Neutrophil (primary cell): ENCODE results near the gene EME2.

Experiments
- H3K27ac ChIP-seq: fragments of 200-600 bp; sonication (generic); 2 replicates; pipeline ENCODE4 v1.5.1; 2016; ENCODE audit warnings: mild to moderate bottlenecking, moderate library complexity
- H3K27me3 ChIP-seq: fragments of 200-600 bp; sonication (generic); 2 replicates; pipeline ENCODE4 v1.6.0; 2016; ENCODE audit warnings: mild to moderate bottlenecking
- H3K36me3 ChIP-seq: fragments of 200-600 bp; sonication (generic); 2 replicates; pipeline ENCODE4 v1.5.1; 2017
- H3K4me1 ChIP-seq, 2 experiments: fragments of 200-600 bp in 1 of 2; sonication (generic) in 1 of 2; 1 replicate in 1 of 2; 2 replicates in 1 of 2; pipeline versions ENCODE4 v1.5.1 to v1.6.1; 2013 to 2016; ENCODE audit warnings: low read depth in 1 of 2, low read length in 1 of 2, mild to moderate bottlenecking in 1 of 2, moderate library complexity in 1 of 2; ENCODE audit not compliant: control insufficient read depth in 1 of 2, insufficient read depth in 1 of 2
- H3K4me3 ChIP-seq, 2 experiments: fragments of 200-600 bp in 1 of 2; sonication (generic) in 1 of 2; 1 replicate in 1 of 2; 2 replicates in 1 of 2; pipeline ENCODE4 v1.5.1; 2013 to 2016; ENCODE audit warnings: low read depth in 1 of 2, low read length in 1 of 2, mild to moderate bottlenecking in 1 of 2, moderate library complexity in 1 of 2
- H3K9me3 ChIP-seq: fragments of 200-600 bp; sonication (generic); 2 replicates; pipeline ENCODE4 v1.5.1; 2016
- CTCF ChIP-seq: fragments of 200-600 bp; sonication (generic); IDR thresholded peaks from 2 replicates; pipeline ENCODE4 v1.5.1; 2016; ENCODE audit warnings: antibody characterized with exemption

Gene EME2

GRCh38 chr16:1765826-1766225 lies 6.8 kb upstream of the EME2 start:
- no peak overlapping the region for H3K4me3 ChIP-seq
- H3K9me3 ChIP-seq = no peaks in the 10 kb centered on the region
- TF ChIP-seq CTCF = no peak
- no peak overlapping the region for H3K27ac ChIP-seq
- peaks cover 8 to 9% of the 10 kb centered on the region in 2 experiments for H3K4me1 ChIP-seq
- H3K27me3 ChIP-seq = peaks cover 7% of the 10 kb centered on the region
- H3K36me3 ChIP-seq = peaks cover 88% of the 10 kb centered on the region

- Histone ChIP-seq H3K4me1 (peaks cover 9 to 13% of the 10 kb centered on the region in 2 experiments), H3K4me3 (no peak overlapping the region), H3K9me3 (no peaks in the 10 kb centered on the region), H3K27me3 (peaks cover 8% of the 10 kb centered on the region), H3K36me3 (peaks cover 84% of the 10 kb centered on the region), H3K27ac (no peak overlapping the region)
- TF ChIP-seq CTCF = no peak
These were observed 6.4 kb upstream of the EME2 start for GRCh38 chr16:1766231-1766630.

- peaks cover 8% of the 10 kb centered on the region for H3K27me3 ChIP-seq
- H3K9me3 ChIP-seq = no peaks in the 10 kb centered on the region
- H3K36me3 ChIP-seq = peaks cover 80% of the 10 kb centered on the region
- H3K4me3 ChIP-seq = no peak overlapping the region
- no peak for TF ChIP-seq CTCF
- peaks cover 10 to 17% of the 10 kb centered on the region in 2 experiments for H3K4me1 ChIP-seq
- H3K27ac ChIP-seq = no peak overlapping the region
These were observed 5.9 kb upstream of the EME2 start for GRCh38 chr16:1766701-1767100.

GRCh38 chr16:1767116-1767994 lies 5.3 kb upstream of the EME2 start:
- Histone ChIP-seq H3K36me3 (peaks cover 73% of the 10 kb centered on the region), H3K27me3 (peaks cover 8% of the 10 kb centered on the region), H3K9me3 (no peaks in the 10 kb centered on the region), H3K4me1 (peaks cover 16 to 24% of the 10 kb centered on the region in 2 experiments), H3K4me3 (no peak overlapping the region), H3K27ac (no peak overlapping the region)
- TF ChIP-seq CTCF = no peak

GRCh38 chr16:1768061-1768766 lies 4.4 kb upstream of the EME2 start:
- no peaks in the 10 kb centered on the region for H3K9me3 ChIP-seq
- peaks cover 8% of the 10 kb centered on the region for H3K27me3 ChIP-seq
- H3K36me3 ChIP-seq = peaks cover 65% of the 10 kb centered on the region
- H3K4me1 ChIP-seq = peaks cover 21 to 31% of the 10 kb centered on the region in 2 experiments
- H3K4me3 ChIP-seq = no peak overlapping the region
- no peak for TF ChIP-seq CTCF
- no peak overlapping the region for H3K27ac ChIP-seq
